Adrenal gland (tissue), 5 donors: Measurements from ENCODE around the gene SIRT3.

ENCODE experiments used
- CTCF ChIP-seq, 6 experiments: fragments of 450-650 bp in 4 of 6; fragments of 200-600 bp in 2 of 6; sonication (generic) in 1 of 6; IDR thresholded peaks; 1 replicate in 5 of 6; 2 replicates in 1 of 6; pipeline versions ENCODE4 v1.5.1 to v1.8.0; 2016 to 2021; ENCODE audit warnings: antibody characterized with exemption in 6 of 6, mild to moderate bottlenecking in 2 of 6, moderate library complexity in 1 of 6
- POLR2A ChIP-seq, 2 donors: fragments of 450-650 bp; IDR thresholded peaks; one replicate each; pipeline ENCODE4 v1.6.1; 2017; ENCODE audit warnings: antibody characterized with exemption in 2 of 2, mild to moderate bottlenecking in 2 of 2, moderate library complexity in 1 of 2
- donor health status: DM: no; HTN: no; CAD: no.

GRCh38 chr11:198236-198806 lies 37.8 kb downstream of the SIRT3 start:
- TF ChIP-seq POLR2A (IDR thresholded peaks at IDR 0.05) (no peak), CTCF (IDR thresholded peaks at IDR 0.05) (no peak)
